IMR-90 (cell line): ENCODE data around the gene SETD6. TPM values are rescaled to one million over a fixed set of nuclear protein-coding genes. Genes with fewer than 3 reads are reported as not detected.

Experiments used
- ATAC-seq: fragments of 200-7000 bp; cut with Tn5 transposase; 2 replicates; pipeline ENCODE4 v1.9.1; 2020; ENCODE audit warnings: low read depth, mild to moderate bottlenecking, moderate library complexity
- BruUV-seq: library from RNA; stranded (reverse); fragments of 400-500 nt; replicated peaks from 2 replicates; lab custom pipeline; 2021; lab: Mats Ljungman, UMichigan
- CTCF ChIA-PET: fragments of 300-600 bp; formaldehyde crosslinking; extraction: SDS; loops from one replicate; lab custom pipeline; 2021; ENCODE audit warnings: antibody characterized with exemption; lab: Yijun Ruan, JAX
- POLR2A ChIA-PET: fragments of 300-600 bp; sonication (Branson Sonifier 250); formaldehyde crosslinking; loops from one replicate; lab custom pipeline; 2022; ENCODE audit warnings: antibody characterized with exemption; ENCODE audit not compliant: unreplicated experiment; lab: Charles Lee
- DNase-seq: peaks from one replicate; pipeline ENCODE4 v3.0.0; 2013
- H2AFZ ChIP-seq: replicated peaks from 2 replicates; pipeline ENCODE3; 2013; ENCODE audit warnings: low read length, mild to moderate bottlenecking; ENCODE audit not compliant: poor library complexity
- H2AK5ac ChIP-seq: 2 replicates; pipeline ENCODE4 v1.6.1; 2013; ENCODE audit warnings: low read depth, low read length, inconsistent platforms
- H2AK9ac ChIP-seq: replicated peaks from 2 replicates; pipeline ENCODE3; 2013; ENCODE audit warnings: mild to moderate bottlenecking, low read depth, low read length, moderate library complexity; ENCODE audit not compliant: poor library complexity
- H2BK120ac ChIP-seq: 2 replicates; pipeline ENCODE4 v1.6.1; 2013; ENCODE audit warnings: low read depth, low read length, inconsistent platforms
- H2BK15ac ChIP-seq: 3 replicates; pipeline ENCODE4 v1.6.1; 2013; ENCODE audit warnings: low read depth, low read length, inconsistent platforms
- H2BK20ac ChIP-seq: 2 replicates; pipeline ENCODE4 v1.6.1; 2013; ENCODE audit warnings: low read depth, mild to moderate bottlenecking, inconsistent platforms, low read length, moderate library complexity
- H2BK5ac ChIP-seq: 2 replicates; pipeline ENCODE4 v1.6.1; 2013; ENCODE audit warnings: mild to moderate bottlenecking, low read depth, low read length, inconsistent platforms; ENCODE audit not compliant: poor library complexity, severe bottlenecking
- H3K14ac ChIP-seq: replicated peaks from 2 replicates; pipeline ENCODE4 v1.6.1; 2013; ENCODE audit warnings: low read depth, low read length, inconsistent platforms
- H3K18ac ChIP-seq: 2 replicates; pipeline ENCODE4 v1.6.1; 2013; ENCODE audit warnings: low read depth, low read length, control low read depth
- H3K23ac ChIP-seq: 2 replicates; pipeline ENCODE4 v1.6.1; 2013; ENCODE audit warnings: low read depth, low read length, inconsistent platforms
- H3K27ac ChIP-seq: 2 replicates; pipeline ENCODE4 v1.5.1; 2013; ENCODE audit warnings: mild to moderate bottlenecking, control low read depth, low read length; ENCODE audit not compliant: insufficient read depth
- H3K27me3 ChIP-seq: 2 replicates; pipeline ENCODE4 v1.6.1; 2013; ENCODE audit warnings: low read length; ENCODE audit not compliant: control insufficient read depth, insufficient read depth
- H3K36me3 ChIP-seq: 2 replicates; pipeline ENCODE4 v1.6.1; 2013; ENCODE audit warnings: low read length, mixed read lengths; ENCODE audit not compliant: control insufficient read depth, insufficient read depth
- H3K4ac ChIP-seq: 2 replicates; pipeline ENCODE4 v1.6.1; 2013; ENCODE audit warnings: low read depth, low read length, inconsistent platforms
- H3K4me1 ChIP-seq: 2 replicates; pipeline ENCODE4 v1.6.1; 2013; ENCODE audit warnings: low read length, mixed read lengths; ENCODE audit not compliant: control insufficient read depth, insufficient read depth
- H3K4me2 ChIP-seq: 2 replicates; pipeline ENCODE4 v1.6.1; 2013; ENCODE audit warnings: low read depth, mild to moderate bottlenecking, control low read depth, low read length, moderate library complexity
- H3K4me3 ChIP-seq: 2 replicates; pipeline ENCODE4 v1.5.1; 2013; ENCODE audit warnings: low read depth, mild to moderate bottlenecking, control low read depth, low read length, moderate library complexity; ENCODE audit not compliant: insufficient read depth
- H3K56ac ChIP-seq: 2 replicates; pipeline ENCODE4 v1.6.1; 2013; ENCODE audit warnings: low read length, inconsistent platforms; ENCODE audit not compliant: insufficient read depth; ENCODE audit errors: extremely low read depth
- H3K79me1 ChIP-seq, 2 experiments: 2 replicates each; pipeline ENCODE4 v1.6.1; 2013; ENCODE audit warnings: low read length in 2 of 2, inconsistent platforms in 1 of 2, low read depth in 1 of 2
- H3K9ac ChIP-seq: 2 replicates; pipeline ENCODE4 v1.6.1; 2013; ENCODE audit warnings: low read depth, low read length, control low read depth
- H3K9me1 ChIP-seq: 2 replicates; pipeline ENCODE4 v1.6.1; 2013; ENCODE audit warnings: low read length, inconsistent platforms; ENCODE audit not compliant: insufficient read depth
- H3K9me3 ChIP-seq: 2 replicates; pipeline ENCODE4 v1.6.1; 2013; ENCODE audit warnings: low read length; ENCODE audit not compliant: control insufficient read depth, insufficient read depth
- H4K20me1 ChIP-seq: 2 replicates; pipeline ENCODE4 v1.6.1; 2013; ENCODE audit warnings: low read length, inconsistent platforms; ENCODE audit not compliant: insufficient read depth
- H4K5ac ChIP-seq: 2 replicates; pipeline ENCODE4 v1.6.1; 2013; ENCODE audit warnings: mild to moderate bottlenecking, low read depth, low read length, control low read depth
- H4K8ac ChIP-seq, 2 experiments: 2 replicates each; pipeline ENCODE4 v1.6.1; 2013; ENCODE audit warnings: low read depth in 2 of 2, low read length in 2 of 2, control low read depth in 1 of 2, inconsistent platforms in 1 of 2
- H4K91ac ChIP-seq: 2 replicates; pipeline ENCODE4 v1.6.1; 2013; ENCODE audit warnings: low read depth, low read length, inconsistent platforms; ENCODE audit not compliant: insufficient read depth
- ELK1 ChIP-seq: fragments of 150-350 bp; IDR thresholded peaks from 2 replicates; pipeline ENCODE4 v1.6.1; 2016; ENCODE audit warnings: low read depth, mild to moderate bottlenecking, low read length, moderate library complexity, borderline replicate concordance
- MAFK ChIP-seq: IDR thresholded peaks from 2 replicates; pipeline ENCODE4 v1.6.1; 2012; ENCODE audit warnings: low read depth, low read length, improper control_type of control experiment
- MXI1 ChIP-seq: IDR thresholded peaks from 2 replicates; pipeline ENCODE4 v1.6.1; 2012; ENCODE audit warnings: low read depth, mild to moderate bottlenecking, low read length, moderate library complexity, borderline replicate concordance
- WGBS, 2 experiments: methylation state at CpG; one replicate each; pipeline versions ENCODE4 v1.1.5 to v1.1.7; 2013; ENCODE audit warnings: missing lambda C conversion rate in 2 of 2; ENCODE audit not compliant: insufficient read length in 1 of 2; ENCODE audit errors: extremely low coverage in 2 of 2; 5-methylcytosine and 5-hydroxymethylcytosine counted together
- dilution Hi-C: fragments of 300-500 bp; cut with HindIII; formaldehyde crosslinking; loops from one replicate; pipeline ENCODE4 v1.14.3; 2018; ENCODE audit warnings: low sequenced_read_pairs; ENCODE audit not compliant: unreplicated experiment
- in situ Hi-C: fragments of 300-500 bp; cut with MboI; formaldehyde crosslinking; loops from 3 replicates; pipeline ENCODE4 v1.14.3; 2019; ENCODE audit warnings: low sequenced_read_pairs, inconsistent platforms, mixed read lengths
- intact Hi-C: fragments of 100-400 bp; cut with micrococcal nuclease; formaldehyde crosslinking; loops from 2 replicates; pipeline ENCODE4 v1.10.0; 2022
- polyA plus RNA-seq, 3 experiments: library from polyadenylated mRNA; depleted of rRNA; stranded (reverse); fragments of >200 nt; gene quantifications; 2 replicates each; pipeline ENCODE4 v1.2.3, GENCODE V29; 2012; ENCODE audit warnings: low replicate concordance in 1 of 3
- total RNA-seq: library from RNA; depleted of rRNA; stranded (reverse); fragments of >200 nt; gene quantifications from 2 replicates; pipeline ENCODE4 v1.2.3, GENCODE V29; 2012

The SETD6 gene
- total and polyA plus RNA-seq, 2 of the 4 experiments (the other 2 are of a cell fraction) = 3.2 to 6.4 TPM

- Histone ChIP-seq H3K4me1 (no peaks in the 10 kb centered on the region), H3K56ac (no peak overlapping the region), H3K18ac (no peak overlapping the region), H4K20me1 (no peaks in the 10 kb centered on the region; the same call in 1 of the 2 replicates), H2AK9ac (no peak overlapping the region), H2BK15ac (no peak overlapping the region), H3K9me3 (no peaks in the 10 kb centered on the region), H3K14ac (no peak overlapping the region), H4K8ac (no peak overlapping the region), H2BK120ac (no peak overlapping the region), H3K9me1 (no peaks in the 10 kb centered on the region), H2BK5ac (no peak overlapping the region), H2AFZ (no peak overlapping the region), H2BK20ac (no peak overlapping the region), H3K4me2 (no peak overlapping the region), H3K79me1 (peaks cover 9 to 20% of the 10 kb centered on the region in 2 experiments; a peak in 3 of 4 replicates), H4K5ac (no peak overlapping the region), H3K9ac (no peak overlapping the region), H3K4ac (no peak overlapping the region), H3K27me3 (no peaks in the 10 kb centered on the region), H2AK5ac (no peak overlapping the region), H3K23ac (no peak overlapping the region), H3K4me3 (no peak overlapping the region), H3K36me3 (peaks cover 63% of the 10 kb centered on the region), H3K27ac (no peak overlapping the region), H4K91ac (no peak overlapping the region)
- in situ Hi-C loops = loop anchor here (5.0 kb wide), 1 partner anchor 43 kb away; no protein-coding TSS in a partner anchor
- BruUV-seq = no TSS peak
- ChIA-PET CTCF (no interaction called here), POLR2A (no interaction called here)
- intact Hi-C loops = loop anchor here (2.0 kb wide), 1 partner anchor 15 kb away; no protein-coding TSS in a partner anchor
- DNase-seq (no peak), ATAC-seq (no peak)
- dilution Hi-C loops = no loop called here
- WGBS, 2 experiments = 96% methylated on average over 7 of the region's 14 CpGs; no CpG with 5 or more reads in 1 of the 2 experiments
- TF ChIP-seq MXI1 = no peak
- TF ChIP-seq ELK1 = no peak
- no peak for TF ChIP-seq MAFK
These were observed 18.6 kb downstream of the SETD6 start for GRCh38 chr16:58533751-58534470.
